ENCODE measurements around the gene IL36RN. TPM values are rescaled to one million over a fixed set of nuclear protein-coding genes. Genes with fewer than 3 reads are reported as not detected.

Gene IL36RN
- total RNA-seq, 2 experiments from 2014 or later = not detected

GRCh38 chr2:113098532-113098931, 39.5 kb downstream of the IL36RN start:
- DNase-seq (no peak), ATAC-seq (peak; percentile 24)
- H3K27ac Mint-ChIP-seq = peak overlapping the region; percentile 95
- peaks cover 46% of the 10 kb centered on the region for H3K4me1 Mint-ChIP-seq
- peak overlapping the region; percentile 76 for H3K4me3 Mint-ChIP-seq
- CTCF ChIA-PET = interaction anchor here (1.0 to 2.6 kb wide), 7 partner anchors 8 to 40 kb away, joined by 3 to 11 read pairs (median 7); no protein-coding TSS in a partner anchor
- peaks cover 25% of the 10 kb centered on the region for H3K9me3 Mint-ChIP-seq (ENCODE audit: low read depth)
- no peaks in the 10 kb centered on the region for H3K27me3 Mint-ChIP-seq
- H3K36me3 Mint-ChIP-seq = peaks cover 53% of the 10 kb centered on the region

- H3K4me1 Mint-ChIP-seq = peaks cover 60% of the 10 kb centered on the region
- CTCF ChIA-PET = interaction anchor here (0.6 to 2.7 kb wide), 3 partner anchors 34 to 102 kb away, joined by 3 to 11 read pairs (median 8); no protein-coding TSS in a partner anchor
Measured at GRCh38 chr2:113102133-113102532, 43.1 kb downstream of the IL36RN start.

GRCh38 chr2:113103277-113103676, 44.3 kb downstream of the IL36RN start:
- H3K9me3 Mint-ChIP-seq (ENCODE audit: low read depth) = peaks cover 18% of the 10 kb centered on the region
- no peak overlapping the region for H3K4me3 Mint-ChIP-seq
- peaks cover 39% of the 10 kb centered on the region for H3K36me3 Mint-ChIP-seq
- H3K27ac Mint-ChIP-seq = peak overlapping the region; percentile 85
- CTCF ChIA-PET = interaction anchor here (2.4 kb wide), 1 partner anchor 34 kb away, joined by 14 read pairs; no protein-coding TSS in a partner anchor
- no peak for ATAC-seq
- DNase-seq = no peak
- no peaks in the 10 kb centered on the region for H3K27me3 Mint-ChIP-seq
- H3K4me1 Mint-ChIP-seq = peaks cover 49% of the 10 kb centered on the region

More at GRCh38 chr2:113102133-113102532, 43.1 kb downstream of the IL36RN start:
- no peak overlapping the region for H3K27ac Mint-ChIP-seq
- peaks cover 48% of the 10 kb centered on the region for H3K36me3 Mint-ChIP-seq
- no peak for DNase-seq
- no peaks in the 10 kb centered on the region for H3K27me3 Mint-ChIP-seq
- no peak overlapping the region for H3K4me3 Mint-ChIP-seq
- peaks cover 23% of the 10 kb centered on the region for H3K9me3 Mint-ChIP-seq (ENCODE audit: low read depth)
- no peak for ATAC-seq

- H3K4me3 Mint-ChIP-seq = no peak overlapping the region
- peaks cover 37% of the 10 kb centered on the region for H3K36me3 Mint-ChIP-seq
- peak; percentile 50 for ATAC-seq
- CTCF ChIA-PET = interaction anchor here (1.4 to 2.7 kb wide), 4 partner anchors 9 to 34 kb away, joined by 3 to 14 read pairs (median 8); no protein-coding TSS in a partner anchor
- no peaks in the 10 kb centered on the region for H3K27me3 Mint-ChIP-seq
- H3K27ac Mint-ChIP-seq = peak overlapping the region; percentile 85
- H3K9me3 Mint-ChIP-seq (ENCODE audit: low read depth) = peaks cover 18% of the 10 kb centered on the region
- H3K4me1 Mint-ChIP-seq = peaks cover 50% of the 10 kb centered on the region
- DNase-seq = no peak
Measured at GRCh38 chr2:113104054-113104611, 45.1 kb downstream of the IL36RN start.

- Mint-ChIP-seq H3K27me3 (no peaks in the 10 kb centered on the region), H3K4me1 (peaks cover 50% of the 10 kb centered on the region), H3K36me3 (peaks cover 39% of the 10 kb centered on the region), H3K27ac (peak overlapping the region; percentile 61), H3K4me3 (no peak overlapping the region), H3K9me3 (ENCODE audit: low read depth) (peaks cover 18% of the 10 kb centered on the region)
- peak; percentile 86 for ATAC-seq
- CTCF ChIA-PET = interaction anchor here (0.8 to 2.7 kb wide), 6 partner anchors 8 to 92 kb away, joined by 3 to 14 read pairs (median 5); no protein-coding TSS in a partner anchor
- peak; percentile 72 for DNase-seq
Measured at GRCh38 chr2:113105047-113105785, 46.2 kb downstream of the IL36RN start.

GRCh38 chr2:113111121-113111520, 52.1 kb downstream of the IL36RN start:
- no peak overlapping the region for H3K27ac Mint-ChIP-seq
- peaks cover 7% of the 10 kb centered on the region for H3K4me1 Mint-ChIP-seq
- CTCF ChIA-PET = no interaction called here
- peaks cover 7% of the 10 kb centered on the region for H3K36me3 Mint-ChIP-seq
- DNase-seq (no peak), ATAC-seq (no peak)
- peaks cover 3% of the 10 kb centered on the region for H3K9me3 Mint-ChIP-seq (ENCODE audit: low read depth)
- no peaks in the 10 kb centered on the region for H3K27me3 Mint-ChIP-seq
- no peak overlapping the region for H3K4me3 Mint-ChIP-seq

GRCh38 chr2:113111823-113112287, 52.9 kb downstream of the IL36RN start:
- CTCF ChIA-PET = interaction anchor here (0.7 kb wide), 1 partner anchor 26 kb away, joined by 3 read pairs; no protein-coding TSS in a partner anchor

GRCh38 chr2:113112441-113112840, 53.4 kb downstream of the IL36RN start:
- DNase-seq (peak; percentile 1), ATAC-seq (no peak)
- CTCF ChIA-PET = interaction anchor here (0.7 to 1.4 kb wide), 3 partner anchors 26 to 127 kb away, joined by 3 to 5 read pairs (median 3); no protein-coding TSS in a partner anchor
- no peaks in the 10 kb centered on the region for H3K27me3 Mint-ChIP-seq
- no peaks in the 10 kb centered on the region for H3K9me3 Mint-ChIP-seq (ENCODE audit: low read depth)
- no peak overlapping the region for H3K27ac Mint-ChIP-seq
- H3K4me1 Mint-ChIP-seq = peaks cover 15% of the 10 kb centered on the region
- H3K4me3 Mint-ChIP-seq = no peak overlapping the region
- H3K36me3 Mint-ChIP-seq = peaks cover 6% of the 10 kb centered on the region

More at GRCh38 chr2:113111823-113112287, 52.9 kb downstream of the IL36RN start:
- H3K4me1 Mint-ChIP-seq = peaks cover 12% of the 10 kb centered on the region
- H3K27me3 Mint-ChIP-seq = no peaks in the 10 kb centered on the region
- H3K36me3 Mint-ChIP-seq = peaks cover 7% of the 10 kb centered on the region
- no peak for ATAC-seq
- DNase-seq = peak; percentile 29
- H3K9me3 Mint-ChIP-seq (ENCODE audit: low read depth) = peaks cover 3% of the 10 kb centered on the region
- H3K4me3 Mint-ChIP-seq = no peak overlapping the region
- no peak overlapping the region for H3K27ac Mint-ChIP-seq

GRCh38 chr2:113112871-113113270, 53.9 kb downstream of the IL36RN start:
- Mint-ChIP-seq H3K4me3 (no peak overlapping the region), H3K36me3 (peaks cover 6% of the 10 kb centered on the region), H3K27ac (no peak overlapping the region), H3K4me1 (peaks cover 17% of the 10 kb centered on the region), H3K27me3 (no peaks in the 10 kb centered on the region), H3K9me3 (ENCODE audit: low read depth) (no peaks in the 10 kb centered on the region)
- DNase-seq (peak; percentile 8), ATAC-seq (no peak)
- CTCF ChIA-PET = interaction anchor here (0.7 to 1.4 kb wide), 4 partner anchors 8 to 128 kb away, joined by 3 to 5 read pairs (median 4); no protein-coding TSS in a partner anchor

GRCh38 chr2:113113807-113114206, 54.8 kb downstream of the IL36RN start:
- no peak overlapping the region for H3K4me3 Mint-ChIP-seq
- CTCF ChIA-PET = interaction anchor here (1.3 to 1.8 kb wide), 3 partner anchors 24 to 129 kb away, joined by 3 to 5 read pairs (median 4); no protein-coding TSS in a partner anchor
- peaks cover 16% of the 10 kb centered on the region for H3K4me1 Mint-ChIP-seq
- peaks cover 6% of the 10 kb centered on the region for H3K36me3 Mint-ChIP-seq
- no peaks in the 10 kb centered on the region for H3K9me3 Mint-ChIP-seq (ENCODE audit: low read depth)
- ATAC-seq = no peak
- peak; percentile 23 for DNase-seq
- no peak overlapping the region for H3K27ac Mint-ChIP-seq
- H3K27me3 Mint-ChIP-seq = no peaks in the 10 kb centered on the region

Other genes with a start within 250 kb of the IL36RN start
- gene IL1B, start 222.4 kb upstream of the IL36RN start, total RNA-seq = under 1 TPM in 1 of 2 experiments, not detected in 1; 0.14 TPM
- not detected for gene IL37, start 148.0 kb upstream of the IL36RN start, total RNA-seq
- not detected for gene IL36G, start 81.2 kb upstream of the IL36RN start, total RNA-seq
- under 1 TPM in 1 of 2 experiments, not detected in 1; 0.42 TPM for gene IL36A, start 53.7 kb upstream of the IL36RN start, total RNA-seq
- gene IL36B, start 6.3 kb upstream of the IL36RN start, total RNA-seq = not detected
- not detected for gene IL1F10, start 8.8 kb downstream of the IL36RN start, total RNA-seq
- gene IL1RN, start 68.4 kb downstream of the IL36RN start, total RNA-seq = 1 to 10 TPM; 1.8 TPM
- gene PSD4, start 114.8 kb downstream of the IL36RN start, total RNA-seq = 100 to 1,000 TPM; 314 to 388 TPM
- 1 to 10 TPM; 1.6 to 2.1 TPM for gene PAX8, start 219.7 kb downstream of the IL36RN start, total RNA-seq

All from activated CD8-positive, alpha-beta memory T cell treated with anti-CD3 and anti-CD28 coated beads, Interleukin-2, amount 10 ng/mL, durations not matched to agents 7 days and 5 days (primary cell).